ENCODE measurements around the gene NONO. TPM values are rescaled to one million over a fixed set of nuclear protein-coding genes. Genes with fewer than 3 reads are reported as not detected.
"Not testable (repeated sequence)": the region's sequence is repeated elsewhere in the genome, so short reads cannot be mapped to it uniquely, and the experiment has no call there.

Gene NONO
- total RNA-seq, 2 donors from 2014 or later = 158 to 183 TPM

- ATAC-seq; DNase-seq; intact Hi-C loops (cut with DNase I, micrococcal nuclease): not testable (repeated sequence)
These were observed 2.1 kb upstream of the NONO start for GRCh38 chrX:71281300-71281699.

DNA sequence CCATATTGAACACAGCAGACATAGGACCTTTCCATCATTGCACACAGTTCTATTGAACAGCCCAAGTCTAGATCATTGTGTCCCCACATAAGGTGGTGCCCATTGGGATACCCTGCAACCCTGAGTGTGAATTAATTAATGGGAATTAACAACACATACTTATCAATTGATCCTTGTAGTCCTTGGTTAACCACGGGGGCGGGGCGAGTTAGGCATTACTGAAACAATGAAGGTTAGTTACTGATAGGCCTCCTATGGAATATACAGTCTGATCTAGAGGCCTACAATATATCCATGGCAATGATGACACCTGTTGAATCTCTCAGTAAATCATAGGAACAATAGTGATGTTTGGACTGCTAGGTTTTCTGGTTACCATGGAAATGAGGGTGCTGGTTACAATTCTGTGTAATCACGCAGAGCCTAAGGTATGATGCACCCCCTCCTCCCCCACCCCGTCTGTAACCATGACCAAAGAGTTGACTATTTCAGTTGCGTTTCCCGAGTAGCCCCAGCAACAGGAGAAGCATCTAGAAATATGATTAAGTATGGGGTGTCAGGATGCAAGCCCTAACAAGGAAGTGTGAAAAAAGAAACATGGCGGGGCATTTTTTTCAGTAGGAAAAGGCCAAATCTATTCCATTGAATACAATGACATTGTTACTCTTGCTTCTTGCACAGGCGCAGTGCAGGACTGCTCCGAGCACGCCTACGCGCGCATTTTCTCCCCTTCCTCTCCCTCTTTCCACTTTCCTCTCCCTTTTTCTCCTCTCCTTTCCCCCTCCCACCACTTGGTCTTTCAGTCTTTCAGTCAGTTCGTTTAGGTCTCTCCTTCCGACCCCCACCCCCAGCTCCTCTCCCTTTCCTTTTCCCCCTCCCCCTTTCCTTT, 677 bp upstream of the NONO start:
- DNase-seq (peak in 1 of 2 donors; percentile 12), ATAC-seq (peak; percentile 65)
- intact Hi-C loops (cut with DNase I, micrococcal nuclease) = no loop called here

DNA sequence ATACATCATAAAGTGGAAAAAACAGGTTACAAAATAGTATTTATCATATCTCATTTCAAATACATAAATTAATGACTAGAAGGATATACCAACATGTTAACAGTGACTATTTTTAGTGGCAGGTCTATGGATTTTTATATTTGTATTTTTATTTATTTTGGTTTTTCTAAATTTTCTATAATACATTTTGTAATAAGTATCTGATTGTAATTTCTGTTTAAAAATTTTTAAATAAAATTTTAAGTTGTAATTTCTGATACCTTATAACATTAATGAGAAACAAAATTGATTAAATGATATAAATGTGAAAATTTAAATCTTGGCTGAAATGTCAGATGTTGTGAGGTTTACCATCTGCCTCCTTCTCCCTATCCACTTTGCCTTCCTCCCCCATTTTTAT, 2.5 kb downstream of the NONO start:
- DNase-seq = no peak
- intact Hi-C loops (cut with DNase I, micrococcal nuclease) = no loop called here
- ATAC-seq = no peak

- intact Hi-C loops (cut with DNase I, micrococcal nuclease) = no loop called here
- DNase-seq = no peak
- no peak for ATAC-seq
These were observed 7.9 kb downstream of the NONO start for GRCh38 chrX:71291381-71291780.

- no peak for DNase-seq
- ATAC-seq = no peak
- intact Hi-C loops (cut with DNase I, micrococcal nuclease) = no loop called here
These were observed 9.4 kb downstream of the NONO start for GRCh38 chrX:71292669-71293365.

DNA sequence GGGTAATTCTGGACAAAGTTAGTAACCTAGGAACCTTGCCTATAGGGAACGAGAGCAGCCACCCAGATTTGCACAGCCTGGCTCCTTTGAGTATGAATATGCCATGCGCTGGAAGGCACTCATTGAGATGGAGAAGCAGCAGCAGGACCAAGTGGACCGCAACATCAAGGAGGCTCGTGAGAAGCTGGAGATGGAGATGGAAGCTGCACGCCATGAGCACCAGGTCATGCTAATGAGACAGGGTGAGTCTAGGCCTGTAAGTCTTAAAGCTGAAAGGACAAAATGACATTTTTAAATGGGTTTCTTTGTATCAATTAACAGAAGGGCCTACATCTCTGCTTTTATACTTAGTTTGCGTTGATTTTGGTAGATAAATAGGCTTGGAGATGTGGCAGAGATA, 13.4 kb downstream of the NONO start:
- DNase-seq (no peak), ATAC-seq (no peak)
- intact Hi-C loops (cut with DNase I, micrococcal nuclease) = no loop called here

DNA sequence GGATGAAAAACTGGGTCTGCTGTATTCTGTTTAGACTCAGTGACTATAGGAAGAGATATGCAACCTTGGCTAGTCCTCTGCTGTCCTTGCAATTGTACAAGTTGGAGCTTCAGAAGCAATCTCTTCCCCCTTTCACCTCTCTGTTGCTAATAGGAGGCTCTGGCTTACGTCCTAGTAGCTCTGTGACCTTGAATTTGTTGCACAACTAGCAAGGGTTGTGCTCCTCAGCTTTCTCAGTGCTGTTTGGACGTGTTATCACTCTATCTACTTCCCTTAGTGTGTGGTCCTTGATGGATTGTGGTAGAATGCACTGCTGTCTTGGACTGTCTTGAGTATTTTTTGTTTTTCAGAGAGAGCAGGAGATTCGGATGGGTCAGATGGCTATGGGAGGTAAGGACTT, 14.7 kb downstream of the NONO start:
- ATAC-seq = no peak
- intact Hi-C loops (cut with DNase I, micrococcal nuclease) = no loop called here
- DNase-seq = no peak

- intact Hi-C loops (cut with DNase I, micrococcal nuclease); DNase-seq; ATAC-seq: not testable (repeated sequence)
These were observed 16.6 kb downstream of the NONO start for GRCh38 chrX:71300064-71300463.

DNA sequence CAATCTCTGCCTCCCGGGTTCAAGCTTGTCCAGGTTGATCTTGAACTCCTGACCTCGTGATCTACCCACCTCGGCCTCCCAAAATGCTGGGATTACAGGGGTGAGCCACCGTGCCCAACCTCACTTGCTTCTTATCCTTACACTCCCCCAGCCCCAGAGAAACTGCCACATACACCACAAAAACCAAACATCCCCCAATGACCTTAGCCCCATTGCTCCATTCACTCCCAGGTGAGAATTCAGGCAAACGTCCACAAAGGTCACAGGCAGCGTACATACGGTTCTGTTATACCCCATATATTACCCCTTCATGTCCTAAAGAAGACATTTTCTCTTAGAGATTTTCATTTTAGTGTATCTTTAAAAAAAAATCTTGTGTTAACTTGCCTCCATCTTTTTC, 17.1 kb downstream of the NONO start:
- intact Hi-C loops (cut with DNase I, micrococcal nuclease); DNase-seq; ATAC-seq: not testable (repeated sequence)

DNA sequence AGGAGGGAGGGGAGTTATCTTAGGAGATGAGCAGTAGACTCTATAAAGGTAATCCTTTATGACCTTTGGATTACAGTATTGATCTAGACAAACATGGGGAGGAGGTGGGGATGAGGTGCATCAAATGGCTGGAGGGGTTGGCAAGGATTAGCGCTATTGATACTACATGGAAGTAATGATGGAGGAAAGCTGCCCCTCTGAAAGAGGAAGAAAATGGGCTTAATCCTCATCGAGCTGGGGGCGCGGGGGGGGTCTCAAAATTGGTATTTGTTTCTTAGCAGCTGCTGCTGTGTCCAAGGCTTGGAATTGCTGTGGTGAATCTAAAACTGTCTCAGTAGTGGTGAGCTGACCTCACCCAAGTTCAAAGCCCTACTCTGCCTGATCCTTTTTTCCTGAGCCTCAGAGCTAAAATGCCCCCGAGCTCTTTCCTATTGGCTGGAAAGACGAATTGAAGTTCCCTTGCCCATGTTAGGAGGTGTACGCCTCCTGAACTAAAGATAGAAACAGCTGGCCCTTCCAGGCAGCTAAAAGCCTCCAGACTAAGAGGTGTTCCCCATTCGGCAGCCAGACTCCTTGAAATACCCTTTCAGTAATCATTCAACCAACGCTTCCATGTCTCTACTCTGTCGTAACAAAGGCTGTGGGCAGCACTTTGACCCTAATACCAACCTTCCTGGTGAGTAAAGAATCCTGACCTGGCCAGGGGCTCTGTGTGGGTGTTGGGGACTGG, 17.9 kb downstream of the NONO start, which contains the start of gene ITGB1BP2:
Gene ITGB1BP2 (plus strand): TSS at position 556 of the 730 bp plus-strand sequence. CDS start 57 bp downstream, at position 613.
- no peak for ATAC-seq
- DNase-seq = peak in 1 of 2 donors; percentile 25
- intact Hi-C loops (cut with DNase I, micrococcal nuclease) = no loop called here

GRCh38 chrX:71302461-71303213, 19.2 kb downstream of the NONO start:
- DNase-seq = no peak
- intact Hi-C loops (cut with DNase I, micrococcal nuclease) = no loop called here
- ATAC-seq = no peak

DNA sequence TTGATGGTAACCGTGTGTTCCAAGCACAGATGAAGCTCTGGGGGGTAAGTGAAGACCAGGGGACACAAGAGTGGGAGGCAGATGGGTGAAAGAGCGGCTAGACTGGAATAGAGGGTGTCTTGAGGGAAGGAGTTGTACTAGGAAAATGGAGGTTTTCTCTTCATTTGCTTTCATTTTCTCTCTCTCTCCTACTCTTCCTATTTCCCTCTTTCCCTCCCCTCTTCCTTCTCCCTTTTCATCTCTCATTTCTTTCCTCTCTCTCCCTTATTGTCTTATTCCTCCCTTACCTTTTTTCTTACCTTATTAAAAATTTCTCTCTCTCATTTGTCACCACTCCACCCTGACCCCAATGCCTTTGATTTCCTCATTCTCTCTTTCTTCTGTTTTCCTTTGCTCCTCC, 21.1 kb downstream of the NONO start:
- DNase-seq (no peak), ATAC-seq (no peak)
- intact Hi-C loops (cut with DNase I, micrococcal nuclease) = no loop called here

- intact Hi-C loops (cut with DNase I, micrococcal nuclease) = no loop called here
- ATAC-seq (no peak), DNase-seq (no peak)
These were observed 32.5 kb downstream of the NONO start for GRCh38 chrX:71315917-71316316.

- intact Hi-C loops (cut with DNase I, micrococcal nuclease); DNase-seq; ATAC-seq: not testable (repeated sequence)
These were observed 33.5 kb downstream of the NONO start for GRCh38 chrX:71316959-71317358.

GRCh38 chrX:71320126-71320525, 36.7 kb downstream of the NONO start:
- ATAC-seq = no peak
- DNase-seq = no peak
- intact Hi-C loops (cut with DNase I, micrococcal nuclease) = no loop called here

GRCh38 chrX:71321731-71322130, 38.3 kb downstream of the NONO start:
- intact Hi-C loops (cut with DNase I, micrococcal nuclease) = no loop called here
- ATAC-seq (no peak), DNase-seq (no peak)

GRCh38 chrX:71324452-71324851, 41.0 kb downstream of the NONO start:
- ATAC-seq; DNase-seq; intact Hi-C loops (cut with DNase I, micrococcal nuclease): not testable (repeated sequence)

DNA sequence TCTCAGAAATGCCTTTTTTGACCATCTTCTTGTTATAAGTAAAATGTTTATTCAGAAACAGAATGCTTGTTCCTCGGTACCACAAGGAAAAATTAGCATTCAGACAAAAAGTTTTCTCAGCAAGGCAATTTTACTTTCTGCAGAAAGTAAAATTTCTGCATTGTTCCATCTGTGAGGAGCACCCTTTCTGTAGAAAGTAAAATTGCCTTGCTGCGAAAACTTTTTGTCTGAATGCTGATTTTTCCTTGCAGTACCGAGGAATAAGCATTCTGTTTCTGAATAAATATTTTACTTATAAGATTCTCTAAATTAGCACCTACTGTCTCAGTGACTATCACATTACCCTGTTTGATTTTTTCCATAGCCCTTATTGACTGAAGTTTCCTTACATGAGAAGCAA, 43.0 kb downstream of the NONO start:
- ATAC-seq (no peak), DNase-seq (no peak)
- intact Hi-C loops (cut with DNase I, micrococcal nuclease) = no loop called here
